Fibroblast of upper back skin (primary cell): Measurements from ENCODE around the gene SLC9A8.

Experiments used
- DNase-seq: peaks from one replicate; pipeline ENCODE4 v3.0.0-alpha.2; 2013

The SLC9A8 gene

DNA sequence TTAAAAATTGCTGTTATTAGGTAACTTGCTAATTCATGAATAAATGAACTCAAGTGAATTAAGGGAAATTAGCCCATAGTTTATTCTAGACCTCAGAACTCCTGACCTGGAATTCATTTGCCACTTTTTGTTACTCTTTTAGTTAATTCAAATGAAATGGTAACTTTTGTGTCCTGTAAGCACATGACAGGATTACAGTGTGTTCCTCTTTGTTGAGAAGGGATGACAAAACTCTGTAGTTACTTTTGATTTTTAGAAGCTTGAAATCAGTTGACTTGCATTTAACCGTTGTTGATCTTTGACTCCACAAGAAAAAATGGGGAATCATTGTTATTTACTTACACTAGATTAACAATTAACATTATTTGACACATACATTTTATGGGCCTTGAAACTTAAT is 6.2 kb downstream of the SLC9A8 start:
- DNase-seq = no peak

DNA sequence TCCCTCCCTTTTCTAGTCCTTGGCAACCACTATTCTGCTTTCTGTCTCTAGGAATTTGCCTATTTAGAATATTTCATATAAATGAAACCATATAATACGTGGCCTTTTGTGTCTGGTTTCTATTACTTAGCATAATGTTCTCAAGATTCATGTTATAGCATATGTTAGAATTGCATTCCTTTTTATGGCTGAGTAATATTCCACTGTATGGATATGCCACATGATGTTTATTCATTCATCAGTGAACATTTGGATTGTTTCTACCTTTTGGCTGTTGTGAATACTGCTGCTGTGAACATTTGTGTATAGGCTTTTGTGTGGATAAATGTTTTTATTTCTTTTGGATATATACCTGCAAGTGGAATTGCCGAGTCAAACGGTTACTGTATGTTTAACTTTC is 7.1 kb downstream of the SLC9A8 start:
- no peak for DNase-seq

GRCh38 chr20:49821381-49821780 is 8.8 kb downstream of the SLC9A8 start:
- no peak for DNase-seq

DNA sequence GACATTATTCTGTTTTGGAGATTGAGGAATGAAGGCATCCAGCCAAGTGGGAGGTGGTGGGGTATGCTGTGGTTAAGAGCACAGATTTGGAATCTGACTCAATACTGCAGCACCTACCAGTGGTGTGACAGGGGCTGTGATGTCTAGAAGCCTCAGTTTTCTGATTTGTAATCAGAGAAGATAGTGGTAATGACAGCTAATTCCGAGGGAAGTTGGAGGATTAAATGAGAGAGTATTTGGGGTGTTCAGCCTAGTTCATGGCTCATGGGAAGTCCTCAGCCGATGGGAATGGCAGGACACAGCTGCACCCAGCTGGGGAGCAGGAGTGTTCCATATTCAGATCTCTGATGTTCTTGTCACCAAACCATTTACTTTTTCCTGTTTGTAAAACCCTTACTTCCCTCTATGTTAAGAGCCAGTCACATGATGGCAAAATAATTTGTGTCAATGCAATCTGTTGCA is 9.3 kb downstream of the SLC9A8 start:
- DNase-seq = peak; percentile 82

DNA sequence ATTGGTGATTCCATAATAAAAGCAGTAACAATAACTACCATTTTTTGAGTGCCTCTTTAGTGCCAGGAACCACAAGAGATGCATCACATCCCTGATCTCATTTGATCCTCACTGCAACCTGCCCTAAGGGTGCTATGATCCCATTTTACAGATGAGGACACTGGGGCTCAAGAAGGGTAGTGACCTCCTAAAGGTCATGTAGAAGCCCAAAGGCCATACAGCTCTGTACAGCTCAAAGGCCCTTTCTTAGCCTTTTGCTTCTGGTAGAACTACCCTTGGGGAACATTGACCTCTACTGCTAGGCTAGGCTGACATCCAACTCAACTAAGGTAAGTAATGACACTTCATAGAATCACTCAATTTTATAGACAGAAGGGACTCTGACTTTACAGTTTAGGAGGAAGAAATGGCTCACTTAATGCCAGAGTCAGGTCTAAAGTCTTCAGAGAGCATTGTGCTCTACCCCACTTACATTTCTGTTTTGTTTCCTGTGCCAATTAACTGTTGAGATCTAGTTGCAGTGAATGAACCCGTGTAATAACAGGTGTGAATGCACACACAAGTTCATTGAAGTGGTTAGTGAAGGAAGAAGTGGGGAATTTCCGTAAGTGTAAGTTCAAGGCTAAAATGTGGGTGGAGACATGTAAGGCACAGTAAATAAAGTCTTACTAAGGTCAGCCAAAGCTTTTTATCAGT is 10.7 kb downstream of the SLC9A8 start:
- no peak for DNase-seq

DNA sequence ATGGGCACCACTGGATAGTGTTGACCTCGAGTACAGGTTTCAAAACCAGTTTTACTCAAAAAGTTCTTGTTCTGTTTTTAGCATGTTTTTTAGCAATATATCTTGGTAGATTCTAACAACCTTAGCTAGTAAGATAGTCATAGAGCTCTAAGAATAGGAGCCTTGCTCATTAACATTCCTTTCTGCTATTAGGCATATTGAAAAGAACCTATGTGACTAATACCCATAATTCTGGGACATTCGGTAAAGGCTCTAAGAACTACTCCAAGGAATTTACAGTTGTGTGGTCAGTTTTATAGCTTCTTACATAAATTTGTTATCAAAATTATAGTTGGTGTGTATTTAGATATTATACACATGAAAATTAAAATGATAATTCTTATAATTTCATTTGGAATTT is 11.6 kb downstream of the SLC9A8 start:
- DNase-seq = peak; percentile 25

GRCh38 chr20:49825521-49826033 is 12.9 kb downstream of the SLC9A8 start:
- no peak for DNase-seq

DNA sequence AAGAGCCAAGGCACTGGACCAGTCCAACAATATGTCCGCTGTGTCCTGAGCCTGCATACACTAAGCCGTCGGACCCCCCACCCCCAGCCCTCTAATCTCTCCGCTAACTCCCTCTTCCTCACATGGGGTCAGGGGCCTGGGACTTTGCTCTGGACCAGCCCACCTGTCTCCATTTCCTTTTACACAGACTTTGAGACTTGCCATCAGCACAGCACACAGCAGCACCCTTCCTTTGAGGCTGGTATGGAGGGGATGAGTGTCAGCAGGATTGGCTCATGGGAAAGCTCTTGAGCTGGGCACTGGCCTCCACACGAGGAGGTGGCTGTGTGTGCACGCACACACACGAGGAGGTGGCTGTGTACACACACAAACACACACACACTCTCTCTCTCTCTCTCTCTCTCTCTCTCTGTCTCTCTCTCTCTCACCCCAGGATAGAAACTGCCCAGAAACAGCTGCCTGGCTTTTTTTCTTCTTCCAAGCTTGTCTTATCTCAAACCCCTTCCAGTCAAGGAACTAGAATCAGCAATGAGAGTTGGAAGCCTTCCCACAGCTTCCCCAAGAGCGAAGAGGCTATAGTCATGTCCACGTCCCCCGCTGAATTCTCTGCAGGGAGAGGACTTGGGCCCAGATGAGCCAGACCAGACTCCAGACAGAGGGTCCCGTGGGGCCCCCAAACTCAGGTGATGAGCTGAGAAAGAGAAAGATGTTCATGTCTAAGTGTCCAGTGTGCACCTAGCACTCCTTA is 18.6 kb downstream of the SLC9A8 start:
- DNase-seq = no peak

DNA sequence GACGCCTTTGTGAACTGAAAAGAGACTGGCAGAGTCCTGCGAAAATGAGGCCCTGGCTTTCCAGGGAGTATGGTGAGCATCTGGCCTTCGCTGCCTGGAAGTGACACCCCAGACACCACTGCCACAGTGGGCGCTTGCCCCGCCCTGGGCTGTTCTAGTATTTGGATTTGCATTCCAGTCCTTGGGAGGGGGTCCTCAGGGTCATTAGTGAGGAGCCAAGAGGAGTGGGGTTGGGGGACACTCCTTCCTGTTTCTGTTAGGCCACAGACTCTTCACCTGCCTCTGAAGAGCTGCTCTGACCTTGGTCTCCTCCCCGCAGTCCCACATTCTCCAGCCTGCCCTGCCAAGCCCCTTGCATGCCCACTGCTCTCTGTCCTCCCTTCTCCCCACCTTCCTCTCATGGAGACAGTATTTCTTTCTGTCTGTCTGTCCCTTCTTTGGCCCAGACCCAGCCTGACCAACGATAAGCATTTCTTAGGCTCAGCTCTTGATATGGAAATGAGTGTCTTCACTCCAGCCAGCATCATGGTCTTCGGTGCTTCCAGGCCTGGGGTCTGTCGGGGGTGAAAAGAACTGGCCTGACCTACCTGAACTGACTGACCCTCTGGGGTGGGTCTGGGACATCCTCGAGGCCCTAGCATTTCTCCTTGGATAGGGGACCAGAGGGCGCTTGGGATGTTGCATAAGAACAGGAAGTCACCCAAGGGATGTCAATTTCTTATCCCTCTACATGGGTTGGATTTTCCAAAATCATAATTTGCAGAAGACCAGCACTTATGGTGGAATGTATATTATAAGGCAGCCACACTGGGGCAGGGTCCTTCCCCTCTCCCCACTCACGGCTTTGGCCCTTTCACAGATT is 19.4 kb downstream of the SLC9A8 start:
- no peak for DNase-seq

GRCh38 chr20:49832632-49833327 is 20.2 kb downstream of the SLC9A8 start:
- no peak for DNase-seq

DNA sequence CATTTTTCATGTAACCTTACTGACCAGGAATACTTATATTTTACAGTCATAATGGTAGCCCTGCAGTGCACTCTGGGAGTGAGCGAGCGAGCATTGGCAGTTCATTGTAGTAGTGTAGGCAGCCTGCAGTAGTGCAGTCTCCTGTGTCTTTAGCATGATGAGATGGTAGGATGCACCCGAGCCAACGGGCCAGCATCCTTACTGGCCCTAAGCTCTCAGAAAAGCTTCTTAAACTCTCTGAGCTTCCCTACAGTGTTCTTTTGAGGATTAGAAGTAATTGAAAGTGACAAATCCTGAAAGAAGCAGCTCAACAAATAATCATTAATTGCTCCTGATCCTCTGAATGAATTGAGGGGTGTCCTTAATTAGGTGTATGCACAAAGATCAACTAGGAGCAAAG is 20.9 kb downstream of the SLC9A8 start:
- no peak for DNase-seq

DNA sequence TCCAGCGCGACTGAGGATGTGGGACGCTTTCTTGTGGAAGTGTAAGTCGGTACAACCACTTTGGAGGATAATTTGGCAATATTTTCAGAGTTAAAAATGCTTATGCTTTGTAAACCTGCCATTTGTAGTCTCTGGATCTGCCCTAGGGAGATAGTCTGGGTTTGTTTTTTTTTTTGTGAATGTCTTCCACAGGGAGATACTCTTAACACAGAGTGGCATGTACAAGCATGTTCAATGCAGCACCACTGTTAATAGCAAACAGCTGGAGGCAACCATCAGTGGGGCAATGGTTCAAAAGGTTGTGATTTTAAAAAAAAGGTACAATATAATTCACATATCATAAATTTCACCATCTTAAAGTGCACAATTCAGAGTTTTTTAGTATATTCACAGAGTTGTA is 22.4 kb downstream of the SLC9A8 start:
- DNase-seq = no peak

GRCh38 chr20:49838546-49838945 is 25.9 kb downstream of the SLC9A8 start:
- DNase-seq = no peak

- no peak for DNase-seq
Measured at GRCh38 chr20:49843139-49843538, 30.5 kb downstream of the SLC9A8 start.

DNA sequence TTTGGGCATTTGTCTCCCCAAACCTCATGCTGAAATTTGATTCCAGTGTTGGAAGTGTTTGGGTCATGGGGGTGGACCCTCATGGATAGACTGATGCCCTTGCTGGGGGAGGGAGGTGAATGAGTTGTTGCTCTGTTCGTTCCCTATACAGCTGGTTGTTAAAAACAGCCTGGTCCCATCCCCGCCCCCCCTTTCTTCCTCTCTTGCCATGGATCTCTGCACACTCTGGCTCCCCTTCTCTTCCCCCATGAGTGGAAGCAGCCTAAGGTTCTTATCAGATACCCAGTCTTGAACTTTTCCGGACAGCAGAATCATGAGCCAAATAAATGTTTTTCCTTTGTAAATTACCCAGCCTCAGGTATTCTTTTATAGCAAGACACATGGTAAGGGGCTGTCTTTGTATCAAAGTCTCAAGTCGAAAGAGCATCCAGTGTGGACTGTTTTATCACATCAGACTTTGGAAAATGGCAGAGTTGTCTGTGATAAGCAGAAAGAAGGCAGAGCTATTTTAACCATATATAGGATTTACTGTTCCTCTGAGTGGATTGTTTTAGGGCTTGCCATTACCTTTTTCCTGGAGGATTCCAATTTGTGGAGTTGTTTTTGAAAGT is 31.2 kb downstream of the SLC9A8 start:
- no peak for DNase-seq

GRCh38 chr20:49845060-49845459 is 32.4 kb downstream of the SLC9A8 start:
- no peak for DNase-seq

DNA sequence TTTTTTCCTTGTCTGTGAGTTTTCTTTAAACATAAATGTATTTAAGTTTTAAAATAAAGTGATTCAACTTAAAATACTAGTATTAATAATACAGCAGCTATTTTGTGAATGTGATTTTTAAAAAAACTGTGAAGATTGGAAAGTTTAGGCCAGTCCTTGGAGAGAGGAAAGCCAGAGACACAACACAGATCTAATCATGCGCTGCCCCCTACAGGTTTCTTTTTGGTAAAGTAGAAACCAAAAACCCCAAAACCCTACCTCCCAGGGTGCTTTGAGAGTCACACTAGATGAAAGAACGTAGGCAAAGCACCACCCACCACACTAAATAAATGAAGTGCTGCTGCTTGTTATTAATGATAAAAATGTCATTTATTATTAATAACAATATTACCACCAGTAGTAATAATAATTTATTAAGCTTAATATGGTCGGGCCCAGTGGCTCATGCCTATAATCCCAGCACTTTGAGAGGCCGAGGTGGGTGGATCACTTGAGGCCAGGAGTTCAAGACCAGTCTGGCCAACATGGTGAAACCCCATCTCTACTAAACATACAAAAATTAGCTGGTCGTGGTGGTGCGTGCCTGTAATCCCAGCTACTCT is 33.7 kb downstream of the SLC9A8 start:
- peak; percentile 58 for DNase-seq

DNA sequence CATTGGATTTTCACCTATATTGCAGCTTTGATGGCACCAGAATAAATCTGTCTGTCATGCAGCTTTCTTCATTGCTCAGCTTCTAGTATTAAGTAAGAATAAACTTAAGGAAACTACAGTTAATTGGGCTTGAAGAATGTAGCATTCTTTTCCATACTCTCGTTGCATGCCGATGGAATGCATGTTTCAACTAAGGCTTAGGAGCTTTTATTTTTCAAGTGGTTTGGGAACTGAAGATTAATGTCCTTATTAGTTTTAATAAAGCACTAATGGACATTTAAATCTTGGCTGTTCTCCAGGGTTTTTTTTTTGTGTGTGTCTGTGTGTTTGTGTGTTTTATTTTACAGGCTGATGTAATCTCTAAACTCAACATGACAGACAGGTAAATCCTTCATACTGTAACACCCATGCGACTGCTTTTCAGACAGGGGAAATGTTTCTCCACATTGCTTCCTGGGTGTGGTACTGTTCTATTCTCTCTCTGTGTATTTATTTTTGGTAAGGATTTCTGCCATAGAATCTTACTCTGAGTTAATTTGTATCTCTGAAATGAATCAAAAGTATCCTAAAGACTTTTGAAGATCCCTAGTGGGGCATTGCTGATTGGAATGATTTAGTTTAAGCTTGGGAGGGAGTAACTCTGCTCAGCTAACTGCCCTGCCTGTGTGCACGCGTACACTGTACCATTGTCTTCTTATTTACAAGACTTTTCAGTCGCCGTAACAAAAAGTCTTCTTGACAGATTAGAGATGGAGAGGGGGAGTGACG is 38.0 kb downstream of the SLC9A8 start:
- DNase-seq = no peak

DNA sequence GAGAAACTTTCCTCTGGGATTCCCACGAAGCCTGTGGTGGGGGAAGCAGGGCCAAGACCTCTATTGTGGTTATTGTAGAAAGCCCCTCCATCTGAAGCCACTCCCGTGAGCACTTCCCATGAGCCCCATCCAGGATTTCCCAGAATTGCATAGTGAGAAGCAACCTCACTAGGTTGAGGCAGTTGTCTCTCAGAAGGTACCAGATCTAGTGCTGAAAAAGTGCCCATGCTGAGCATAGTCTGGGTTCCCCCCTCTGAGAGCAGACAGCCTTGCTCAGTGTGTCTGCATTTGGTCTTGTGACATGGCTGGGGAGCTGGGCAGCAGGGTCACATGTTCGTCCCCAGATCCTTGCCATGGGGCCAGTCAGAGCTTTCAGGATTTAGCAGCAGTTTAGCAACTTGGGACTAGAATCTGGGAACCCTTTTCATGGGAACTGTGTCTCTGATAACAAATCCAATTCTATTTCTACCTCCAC is 38.6 kb downstream of the SLC9A8 start:
- DNase-seq = no peak

GRCh38 chr20:49851991-49852390 is 39.4 kb downstream of the SLC9A8 start:
- DNase-seq = no peak

GRCh38 chr20:49852522-49853080 is 40.0 kb downstream of the SLC9A8 start:
- DNase-seq = no peak
